H7 (cell line): ENCODE data around the gene IL2. TPM values are rescaled to one million over a fixed set of nuclear protein-coding genes. Genes with fewer than 3 reads are reported as not detected.

Experiments
- DNase-seq: peaks from one replicate; pipeline ENCODE4 v3.0.0; 2012
- H3K27me3 ChIP-seq: 2 replicates; pipeline ENCODE4 v1.6.0; 2011; ENCODE audit warnings: mild to moderate bottlenecking, low read length; ENCODE audit not compliant: control insufficient read depth, insufficient read depth
- H3K36me3 ChIP-seq: replicated peaks from 2 replicates; pipeline ENCODE4 v1.5.1; 2011; ENCODE audit warnings: low read length; ENCODE audit not compliant: control insufficient read depth, insufficient read depth
- H3K4me3 ChIP-seq: 2 replicates; pipeline ENCODE4 v1.5.1; 2011; ENCODE audit warnings: low read depth, mild to moderate bottlenecking, control low read depth, low read length, moderate library complexity; ENCODE audit not compliant: insufficient read depth
- total RNA-seq: library from RNA; depleted of rRNA; stranded (reverse); fragments of >200 nt; shearing (Covaris generic); gene quantifications from 2 replicates; pipeline ENCODE4 v1.2.3, GENCODE V29; 2014; rRNA removed

Gene IL2
- total RNA-seq, 1 experiment from 2014 or later: not detected

DNA sequence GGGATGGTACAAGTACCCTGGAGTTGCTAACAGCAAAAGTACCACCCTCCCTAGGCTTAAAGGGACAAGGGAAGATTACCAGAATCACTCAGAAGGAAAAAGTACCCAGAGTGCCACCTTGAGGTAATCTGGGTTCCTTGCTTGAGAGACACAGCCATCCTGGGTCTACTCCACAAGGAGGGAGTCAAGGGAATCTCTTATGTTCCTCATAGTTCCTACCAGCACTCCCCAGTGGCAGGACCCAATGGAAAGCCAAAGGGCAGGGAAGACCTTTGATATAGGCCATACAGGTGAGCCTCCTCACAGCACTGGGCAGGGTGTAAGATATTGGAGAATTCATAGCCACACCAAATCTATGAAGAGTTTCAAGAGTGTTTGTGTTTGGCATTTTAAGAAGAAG lies 5.7 kb downstream of the IL2 start:
- no peaks in the 10 kb centered on the region for H3K27me3 ChIP-seq
- H3K4me3 ChIP-seq: no peak overlapping the region
- H3K36me3 ChIP-seq: no peaks in the 10 kb centered on the region
- peak; percentile 36 for DNase-seq

DNA sequence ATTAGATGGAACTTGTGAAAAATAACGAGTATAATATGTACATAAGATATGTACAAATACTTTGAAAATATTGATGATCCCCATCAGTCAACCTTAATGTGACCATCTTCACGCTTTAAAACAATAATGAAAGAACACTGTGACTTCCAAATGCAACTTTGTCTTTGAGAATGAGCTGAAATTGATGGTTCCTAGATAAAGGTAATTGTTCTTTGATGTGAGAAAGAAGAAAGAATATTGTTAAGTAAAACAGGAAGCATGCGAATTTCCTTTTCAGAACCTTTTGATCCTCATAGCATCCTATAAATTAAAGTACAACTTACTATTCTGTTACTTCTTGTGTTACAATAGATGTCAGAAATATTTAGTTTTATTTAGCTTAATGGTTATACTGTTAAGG lies 22.2 kb downstream of the IL2 start:
- H3K4me3 ChIP-seq: no peak overlapping the region
- DNase-seq: no peak
- H3K36me3 ChIP-seq: no peaks in the 10 kb centered on the region
- H3K27me3 ChIP-seq: no peaks in the 10 kb centered on the region

DNA sequence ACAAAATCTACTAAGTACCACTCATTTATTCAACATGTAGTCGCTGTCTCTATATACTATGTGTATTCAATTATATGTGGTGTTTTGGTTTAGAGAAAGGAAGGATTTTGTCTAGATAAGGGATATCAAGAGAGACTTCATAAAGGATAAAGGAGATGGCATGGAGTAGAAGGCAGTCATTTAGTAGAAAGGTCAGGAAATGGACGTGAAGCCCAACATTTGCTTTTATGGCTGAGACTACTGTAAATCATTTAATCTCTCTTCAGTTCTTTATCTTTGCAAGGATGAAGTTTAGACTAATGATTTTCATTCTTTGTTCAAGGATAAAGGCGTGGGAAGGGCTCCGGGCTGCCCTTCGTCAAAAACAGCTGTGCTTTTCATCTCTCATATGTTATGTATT lies 25.2 kb downstream of the IL2 start:
- Histone ChIP-seq H3K36me3 (no peaks in the 10 kb centered on the region), H3K4me3 (no peak overlapping the region), H3K27me3 (no peaks in the 10 kb centered on the region)
- DNase-seq: no peak

DNA sequence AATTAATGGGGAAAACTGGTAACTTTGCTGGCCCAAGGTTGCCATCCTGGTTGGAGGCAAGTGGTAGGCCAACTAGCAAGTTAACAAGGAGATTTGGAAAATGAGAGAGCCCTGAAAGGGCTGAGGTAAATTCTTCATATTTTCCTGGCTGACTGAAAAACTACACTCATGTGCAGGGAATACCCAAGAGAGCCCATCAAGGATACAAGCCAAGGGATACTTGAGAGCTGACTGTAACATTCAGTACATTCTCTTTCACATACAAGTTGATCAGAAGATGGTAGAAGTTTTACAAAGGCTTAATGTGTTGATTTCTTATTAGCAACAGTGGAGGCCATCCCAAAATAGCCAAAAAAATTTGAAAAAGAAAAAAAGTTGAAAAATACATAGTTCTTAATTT lies 33.3 kb downstream of the IL2 start:
- Histone ChIP-seq H3K4me3 (no peak overlapping the region), H3K27me3 (no peaks in the 10 kb centered on the region), H3K36me3 (no peaks in the 10 kb centered on the region)
- no peak for DNase-seq

DNA sequence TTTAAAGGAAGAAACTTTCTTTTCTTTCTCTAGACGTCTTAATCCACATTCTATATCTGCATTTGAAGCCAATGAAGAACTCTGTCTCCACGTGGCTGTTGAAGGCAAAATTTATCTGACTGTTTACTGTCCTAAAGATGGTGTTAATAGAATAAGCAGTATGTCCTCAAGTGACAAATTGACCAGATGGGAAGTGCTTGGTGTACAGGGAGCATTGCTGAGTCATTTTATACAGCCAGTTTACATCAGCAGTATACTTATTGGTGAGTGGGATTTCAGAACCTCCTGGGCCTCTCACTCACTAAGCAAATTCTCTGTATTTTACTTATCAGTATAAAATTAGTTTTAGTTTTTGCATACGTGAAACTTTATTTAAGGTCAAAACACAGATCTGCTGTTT lies 44.0 kb downstream of the IL2 start:
- no peak overlapping the region for H3K4me3 ChIP-seq
- no peaks in the 10 kb centered on the region for H3K27me3 ChIP-seq
- DNase-seq: no peak

DNA sequence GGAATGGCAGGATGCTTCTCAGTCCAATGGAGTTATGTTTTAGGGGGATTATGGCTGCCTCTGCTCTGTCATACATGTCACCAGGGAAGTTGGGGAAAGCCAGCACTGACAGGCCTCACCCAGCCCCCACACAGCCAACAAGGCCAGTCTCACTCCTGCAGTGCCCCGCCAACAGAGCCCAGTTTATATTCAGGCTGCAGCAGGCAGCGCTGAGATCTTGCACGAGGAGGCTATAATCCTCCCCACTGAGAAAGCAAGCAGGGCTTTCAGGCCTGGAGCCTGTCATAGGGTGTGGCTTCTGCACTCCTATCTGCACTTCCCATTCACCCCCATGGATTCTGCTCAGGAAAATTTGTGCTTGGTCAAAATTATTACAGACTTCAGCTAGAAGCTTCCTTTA lies 52.7 kb downstream of the IL2 start:
- no peaks in the 10 kb centered on the region for H3K36me3 ChIP-seq
- no peaks in the 10 kb centered on the region for H3K27me3 ChIP-seq
- DNase-seq: no peak
- H3K4me3 ChIP-seq: no peak overlapping the region

More for the DNA sequence above, 44.0 kb downstream of the IL2 start:
- H3K36me3 ChIP-seq: no peaks in the 10 kb centered on the region

Other genes starting within 250 kb of the IL2 start
- not detected in 2 replicates for gene ADAD1, start 77.7 kb downstream of the IL2 start, total RNA-seq
- not detected in 2 replicates for gene IL21, start 164.3 kb upstream of the IL2 start, total RNA-seq